ENCODE measurements around the gene CPNE2. TPM values are rescaled to one million over a fixed set of nuclear protein-coding genes. Genes with fewer than 3 reads are reported as not detected.

CPNE2 gene
- polyA plus RNA-seq, 1 experiment = 80.6 TPM

GRCh38 chr16:57192720-57193486, 100.5 kb downstream of the CPNE2 start:
- DNase-seq (ENCODE audit: low read depth) = no peak
- TF ChIP-seq CTCF (IDR thresholded peaks at IDR 0.05; ENCODE audit: insufficient read depth, low read depth, low read length) = no peak

GRCh38 chr16:57194512-57194911, 102.1 kb downstream of the CPNE2 start:
- Histone ChIP-seq H3K4me3 (ENCODE audit: low read depth, low read length) (no peak overlapping the region), H3K36me3 (ENCODE audit: control insufficient read depth, insufficient read depth, low read length) (no peaks in the 10 kb centered on the region; the same call in 1 of the 2 replicates), H3K27me3 (ENCODE audit: control insufficient read depth, insufficient read depth, low read length) (no peaks in the 10 kb centered on the region)
- POLR2A ChIA-PET = no interaction called here
- DNase-seq (ENCODE audit: low read depth) = peak; percentile 82
- CTCF ChIA-PET = interaction anchor here (1.0 kb wide), 1 partner anchor 12 kb away, joined by 3 read pairs; no protein-coding TSS in a partner anchor
- no peak for TF ChIP-seq CTCF (IDR thresholded peaks at IDR 0.05; ENCODE audit: insufficient read depth, low read depth, low read length)

More at GRCh38 chr16:57192720-57193486, 100.5 kb downstream of the CPNE2 start:
- CTCF ChIA-PET = no interaction called here
- Histone ChIP-seq H3K27me3 (ENCODE audit: control insufficient read depth, insufficient read depth, low read length) (no peaks in the 10 kb centered on the region), H3K4me3 (ENCODE audit: low read depth, low read length) (no peak overlapping the region), H3K36me3 (ENCODE audit: control insufficient read depth, insufficient read depth, low read length) (no peaks in the 10 kb centered on the region; the same call in 1 of the 2 replicates)
- POLR2A ChIA-PET = no interaction called here

GRCh38 chr16:57196286-57196685, 103.9 kb downstream of the CPNE2 start:
- CTCF ChIA-PET = no interaction called here
- POLR2A ChIA-PET = interaction anchor here (0.9 kb wide), 1 partner anchor 49 kb away, joined by 3 read pairs; no protein-coding TSS in a partner anchor

GRCh38 chr16:57196753-57197152, 104.4 kb downstream of the CPNE2 start:
- ChIA-PET CTCF (no interaction called here), POLR2A (interaction anchor here (0.7 to 0.9 kb wide), 2 partner anchors 13 to 49 kb away, joined by 3 to 5 read pairs; no protein-coding TSS in a partner anchor)
- TF ChIP-seq CTCF (IDR thresholded peaks at IDR 0.05; ENCODE audit: insufficient read depth, low read depth, low read length) = no peak
- no peak for DNase-seq (ENCODE audit: low read depth)
- Histone ChIP-seq H3K36me3 (ENCODE audit: control insufficient read depth, insufficient read depth, low read length) (no peaks in the 10 kb centered on the region), H3K27me3 (ENCODE audit: control insufficient read depth, insufficient read depth, low read length) (no peaks in the 10 kb centered on the region), H3K4me3 (ENCODE audit: low read depth, low read length) (no peak overlapping the region)

More at GRCh38 chr16:57196286-57196685, 103.9 kb downstream of the CPNE2 start:
- H3K27me3 ChIP-seq (ENCODE audit: control insufficient read depth, insufficient read depth, low read length) = no peaks in the 10 kb centered on the region
- no peak overlapping the region for H3K4me3 ChIP-seq (ENCODE audit: low read depth, low read length)
- no peaks in the 10 kb centered on the region for H3K36me3 ChIP-seq (ENCODE audit: control insufficient read depth, insufficient read depth, low read length)
- TF ChIP-seq CTCF (IDR thresholded peaks at IDR 0.05; ENCODE audit: insufficient read depth, low read depth, low read length) = no peak
- DNase-seq (ENCODE audit: low read depth) = no peak

Other genes with a start within 250 kb of the CPNE2 start
- not detected in 2 replicates for gene SLC12A3, start 227.4 kb upstream of the CPNE2 start, polyA plus RNA-seq (2011; rRNA removed)
- gene HERPUD1, start 160.4 kb upstream of the CPNE2 start, polyA plus RNA-seq (2011; rRNA removed) = 306 and 363 TPM in 2 replicates
- gene CETP, start 130.6 kb upstream of the CPNE2 start, polyA plus RNA-seq (2011; rRNA removed) = 0.04 and 0.07 TPM in 2 replicates
- gene NLRC5, start 103.0 kb upstream of the CPNE2 start, polyA plus RNA-seq (2011; rRNA removed) = 15.4 and 19.2 TPM in 2 replicates
- gene PSME3IP1, start 93.5 kb downstream of the CPNE2 start, polyA plus RNA-seq (2011; rRNA removed) = 68.5 and 96.5 TPM in 2 replicates
- 29.7 and 35.3 TPM in 2 replicates for gene RSPRY1, start 93.7 kb downstream of the CPNE2 start, polyA plus RNA-seq (2011; rRNA removed)
- 69.5 and 94.8 TPM in 2 replicates for gene ARL2BP, start 152.7 kb downstream of the CPNE2 start, polyA plus RNA-seq (2011; rRNA removed)
- 0.02 and 0.09 TPM in 2 replicates for gene PLLP, start 192.1 kb downstream of the CPNE2 start, polyA plus RNA-seq (2011; rRNA removed)